Spleen (tissue), 11 donors: ENCODE data around the gene UQCR10. TPM values are rescaled to one million over a fixed set of nuclear protein-coding genes. Genes with fewer than 3 reads are reported as not detected.

ENCODE experiments used
- DNase-seq: peaks from one replicate; pipeline ENCODE4 v3.0.0-alpha.2; 2020
- H3K27ac ChIP-seq, 8 donors: fragments of 200-600 bp; sonication (generic) in 7 of 8; 1 replicate in 4 of 8; 2 replicates in 4 of 8; pipeline versions ENCODE4 v1.5.0 to v1.8.0; 2016 to 2021; ENCODE audit warnings: inconsistent platforms in 4 of 8, mild to moderate bottlenecking in 4 of 8, moderate library complexity in 1 of 8
- H3K27me3 ChIP-seq, 7 donors: fragments of 200-600 bp; sonication (generic) in 6 of 7; replicated peaks in 1 of 7; 1 replicate in 4 of 7; 2 replicates in 3 of 7; pipeline versions ENCODE4 v1.5.0 to v1.8.0; 2016 to 2021; ENCODE audit warnings: inconsistent platforms in 3 of 7, mild to moderate bottlenecking in 1 of 7
- H3K36me3 ChIP-seq, 6 donors: fragments of 200-600 bp; sonication (generic) in 5 of 6; 1 replicate in 4 of 6; 2 replicates in 2 of 6; pipeline versions ENCODE4 v1.5.0 to v1.8.0; 2016 to 2021; ENCODE audit warnings: inconsistent platforms in 2 of 6
- H3K4me1 ChIP-seq, 6 donors: fragments of 200-600 bp; sonication (generic) in 5 of 6; 1 replicate in 3 of 6; 2 replicates in 3 of 6; pipeline versions ENCODE4 v1.5.0 to v1.8.0; 2016 to 2021; ENCODE audit warnings: inconsistent platforms in 3 of 6
- H3K4me3 ChIP-seq, 8 donors: fragments of 200-600 bp; sonication (generic) in 7 of 8; 1 replicate in 4 of 8; 2 replicates in 4 of 8; pipeline versions ENCODE4 v1.5.0 to v1.8.0; 2016 to 2021; ENCODE audit warnings: inconsistent platforms in 4 of 8, mild to moderate bottlenecking in 4 of 8, moderate library complexity in 2 of 8
- H3K9me3 ChIP-seq, 8 donors: fragments of 200-600 bp; sonication (generic) in 7 of 8; 1 replicate in 4 of 8; 2 replicates in 4 of 8; pipeline versions ENCODE4 v1.5.0 to v1.8.0; 2016 to 2021; ENCODE audit warnings: inconsistent platforms in 4 of 8
- CTCF ChIP-seq, 11 experiments: fragments of 200-600 bp in 7 of 11; fragments of 450-650 bp in 4 of 11; sonication (generic) in 4 of 11; IDR thresholded peaks in 8 of 11; conservative IDR thresholded peaks in 3 of 11; 1 replicate in 7 of 11; 2 replicates in 4 of 11; pipeline versions ENCODE4 v1.4.0 to v1.8.0; 2016 to 2021; ENCODE audit warnings: antibody characterized with exemption in 11 of 11, inconsistent platforms in 4 of 11, mild to moderate bottlenecking in 1 of 11
- POLR2A ChIP-seq, 3 donors: fragments of 450-650 bp; IDR thresholded peaks; one replicate each; pipeline ENCODE4 v1.5.1; 2017; ENCODE audit warnings: antibody characterized with exemption in 3 of 3, mild to moderate bottlenecking in 1 of 3
- POLR2AphosphoS5 ChIP-seq, 3 donors: sonication (generic); formaldehyde crosslinking; IDR thresholded peaks; one replicate each; pipeline ENCODE4 v1.5.1; 2017; ENCODE audit warnings: antibody characterized with exemption in 3 of 3
- WGBS, 5 donors: extraction: QIAGEN DNeasy Blood & Tissue Kit in 3 of 5; methylation state at CpG; one replicate each; pipeline versions ENCODE4 v1.1.5 to v1.1.7; 2013 to 2018; 5-methylcytosine and 5-hydroxymethylcytosine counted together
- intact Hi-C: fragments of 100-400 bp; cut with DNase I; formaldehyde crosslinking; loops from one replicate; pipeline ENCODE4 v1.15.0; 2023; ENCODE audit warnings: low total_unique reads
- polyA plus RNA-seq, 3 donors: library from polyadenylated mRNA; stranded (reverse); fragments of 200-250 nt; gene quantifications; one replicate each; pipeline ENCODE4 v1.2.1, GENCODE V29; 2013
- total RNA-seq, 7 donors: library from RNA; depleted of rRNA in 3 of 7; stranded (reverse); fragments of >200 nt in 3 of 7; fragmentation: NEBNext Ultra II Directional in 4 of 7; extraction: Animal tissue kit (Norgen Biotek cat#: 25700) in 4 of 7; gene quantifications; one replicate each; pipeline versions ENCODE4 v1.1.0 to v1.2.1, GENCODE V29; 2016 to 2021
- donor health status: healthy with polysubstance abuse.
- donor health status: DM: no; HTN: no; CAD: no; lungs with moderate emphysema.
- donor health status: DM: no; HTN: no; CAD: no.
- donor health status: Bipolar disorder and iron deficiency.
- donor health status: healthy.
- donor health status: DM: no; HTN: no; CAD: no.
- donor health status: DM: yes; HTN: yes; CAD: no.

UQCR10 gene
- total and polyA plus RNA-seq, 10 donors, result 32.8 to 174 (median 59.3) TPM

- H3K4me3 ChIP-seq, result no peak overlapping the region
- intact Hi-C loops, result no loop called here
- 80 to 92% (median 82%) methylated on average over 9 to 10 of the region's 10 CpGs for WGBS, 5 donors
- H3K27ac ChIP-seq, result no peak overlapping the region
- TF ChIP-seq POLR2AphosphoS5 (IDR thresholded peaks at IDR 0.05) (no peak), POLR2A (IDR thresholded peaks at IDR 0.05) (no peak), CTCF (IDR thresholded peaks at IDR 0.05 in 8 of 11, conservative IDR thresholded peaks at IDR 0.05 in 3 of 11) (no peak)
- peaks cover 0 to 69% (median 32%) of the 10 kb centered on the region in 7 donors for H3K27me3 ChIP-seq
- peaks cover 0 to 5% (median 0%) of the 10 kb centered on the region in 6 donors for H3K36me3 ChIP-seq
- no peak for DNase-seq
- H3K4me1 ChIP-seq, result peaks cover 0 to 27% (median 13%) of the 10 kb centered on the region in 6 donors
- no peaks in the 10 kb centered on the region for H3K9me3 ChIP-seq
Measured at GRCh38 chr22:29723766-29724165, 43.4 kb upstream of the UQCR10 start.

- H3K36me3 ChIP-seq, result peaks cover 0 to 16% (median 0%) of the 10 kb centered on the region in 6 donors
- intact Hi-C loops, result no loop called here
- no peak overlapping the region for H3K4me3 ChIP-seq
- peaks cover 0 to 21% (median 7%) of the 10 kb centered on the region in 6 donors for H3K4me1 ChIP-seq
- no peak overlapping the region for H3K27ac ChIP-seq
- H3K27me3 ChIP-seq, result peaks cover 0 to 58% (median 21%) of the 10 kb centered on the region in 7 donors
- WGBS, 5 donors, result 58 to 80% (median 61%) methylated on average over 7 to 8 of the region's 8 CpGs
- no peaks in the 10 kb centered on the region for H3K9me3 ChIP-seq
- TF ChIP-seq POLR2A (IDR thresholded peaks at IDR 0.05) (no peak), POLR2AphosphoS5 (IDR thresholded peaks at IDR 0.05) (no peak), CTCF (IDR thresholded peaks at IDR 0.05 in 8 of 11, conservative IDR thresholded peaks at IDR 0.05 in 3 of 11) (no peak)
- DNase-seq, result no peak
Measured at GRCh38 chr22:29724843-29725242, 42.3 kb upstream of the UQCR10 start.

GRCh38 chr22:29726106-29726505 lies 41.1 kb upstream of the UQCR10 start:
- intact Hi-C loops, result no loop called here
- H3K36me3 ChIP-seq, result peaks cover 0 to 28% (median 10%) of the 10 kb centered on the region in 6 donors
- H3K4me1 ChIP-seq, result peaks cover 0 to 11% (median under 1%) of the 10 kb centered on the region in 6 donors
- TF ChIP-seq POLR2AphosphoS5 (IDR thresholded peaks at IDR 0.05) (no peak), POLR2A (IDR thresholded peaks at IDR 0.05) (no peak)
- H3K27ac ChIP-seq, result no peak overlapping the region
- no peak overlapping the region for H3K4me3 ChIP-seq
- DNase-seq, result no peak
- peaks cover 0 to 46% (median 11%) of the 10 kb centered on the region in 7 donors for H3K27me3 ChIP-seq
- WGBS, 5 donors, result 59 to 79% (median 72%) methylated on average over 3 to 7 of the region's 7 CpGs
- no peaks in the 10 kb centered on the region for H3K9me3 ChIP-seq

- H3K36me3 ChIP-seq, result peaks cover 0 to 32% (median 13%) of the 10 kb centered on the region in 6 donors
- WGBS, 5 donors, result 45 to 55% (median 52%) methylated on average over 13 to 15 of the region's 15 CpGs
- H3K9me3 ChIP-seq, result no peaks in the 10 kb centered on the region
- no peak overlapping the region for H3K27ac ChIP-seq
- intact Hi-C loops, result no loop called here
- peaks cover 0 to 10% (median 0%) of the 10 kb centered on the region in 6 donors for H3K4me1 ChIP-seq
- DNase-seq, result no peak
- TF ChIP-seq POLR2A (IDR thresholded peaks at IDR 0.05) (no peak), CTCF (IDR thresholded peaks at IDR 0.05 in 8 of 11, conservative IDR thresholded peaks at IDR 0.05 in 3 of 11) (no peak), POLR2AphosphoS5 (IDR thresholded peaks at IDR 0.05) (no peak)
- no peak overlapping the region for H3K4me3 ChIP-seq
- H3K27me3 ChIP-seq, result peaks cover 0 to 40% (median 6%) of the 10 kb centered on the region in 7 donors
Measured at GRCh38 chr22:29726512-29727130, 40.5 kb upstream of the UQCR10 start.
